HepG2 (cell line): Measurements from ENCODE around the gene COL13A1. TPM values are rescaled to one million over a fixed set of nuclear protein-coding genes. Genes with fewer than 3 reads are reported as not detected.
A peak's percentile ranks its signal among the peaks of the same experiment; 100 is the strongest.

Experiments
- ATAC-seq: fragments of 200-7000 bp; cut with Tn5 transposase; 3 replicates; pipeline ENCODE4 v1.9.1; 2020; ENCODE audit warnings: mild to moderate bottlenecking, moderate library complexity
- BruUV-seq: library from RNA; stranded (reverse); fragments of 400-500 nt; replicated peaks from 2 replicates; lab custom pipeline; 2021; lab: Mats Ljungman, UMichigan
- CTCF ChIA-PET: fragments of 300-600 bp; formaldehyde crosslinking; extraction: SDS; loops from one replicate; lab custom pipeline; 2021; ENCODE audit warnings: low total read pairs, inconsistent platforms, low intra/inter-chr PET ratio; lab: Yijun Ruan, JAX
- POLR2A ChIA-PET: fragments of 350-600 bp; sonication (Branson Sonifier 250); formaldehyde crosslinking; loops from one replicate; lab custom pipeline; 2020; ENCODE audit warnings: antibody characterized with exemption, inconsistent platforms; lab: Yijun Ruan, JAX
- DNase-seq: peaks from one replicate; pipeline ENCODE4 v3.0.0-alpha.2; 2015; ENCODE audit warnings: low spot score
- FAIRE-seq: peaks from 3 replicates; lab custom pipeline; 2011; peaks lifted over from hg19 to GRCh38; lab: Jason Lieb, UNC
- H2AFZ ChIP-seq: one replicate; pipeline ENCODE4 v1.6.1; 2011; ENCODE audit warnings: low read length, inconsistent platforms
- H3K27ac ChIP-seq: fragments of 300-600 bp; 3 replicates; pipeline ENCODE4 v1.8.0; 2011; ENCODE audit warnings: mixed run types, mild to moderate bottlenecking, mixed read lengths, low read length, inconsistent platforms; ENCODE audit not compliant: insufficient read depth; ENCODE audit errors: extremely low read length
- H3K27me3 ChIP-seq, 2 experiments: fragments of 200-600 bp in 1 of 2; 2 replicates in 1 of 2; 3 replicates in 1 of 2; pipeline versions ENCODE4 v1.6.0 to v1.8.0; 2011; ENCODE audit warnings: low read length in 2 of 2, mild to moderate bottlenecking in 2 of 2, moderate library complexity in 2 of 2, inconsistent platforms in 1 of 2; ENCODE audit not compliant: insufficient read depth in 2 of 2, control insufficient read depth in 1 of 2
- H3K36me3 ChIP-seq, 2 experiments: fragments of 200-600 bp in 1 of 2; replicated peaks in 1 of 2; 2 replicates in 1 of 2; 3 replicates in 1 of 2; pipeline versions ENCODE4 v1.5.1 to v1.8.0; 2011; ENCODE audit warnings: low read length in 2 of 2, inconsistent platforms in 1 of 2; ENCODE audit not compliant: insufficient read depth in 2 of 2, control insufficient read depth in 1 of 2
- H3K4me1 ChIP-seq: 2 replicates; pipeline ENCODE4 v1.5.1; 2012; ENCODE audit warnings: low read length, inconsistent platforms; ENCODE audit not compliant: insufficient read depth
- H3K4me2 ChIP-seq: 2 replicates; pipeline ENCODE4 v1.6.0; 2011; ENCODE audit warnings: low read depth, low read length, inconsistent platforms
- H3K4me3 ChIP-seq, 3 experiments: fragments of 200-600 bp in 1 of 3; sonication (generic), shearing (Covaris generic) in 1 of 3; replicated peaks in 1 of 3; 2 replicates each; pipeline ENCODE4 v1.5.1; 2011 to 2016; ENCODE audit warnings: low read length in 3 of 3, inconsistent platforms in 2 of 3, low read depth in 2 of 3, mild to moderate bottlenecking in 2 of 3, control low read depth in 1 of 3, mixed read lengths in 1 of 3; ENCODE audit not compliant: insufficient read depth in 1 of 3
- H3K79me2 ChIP-seq: one replicate; pipeline ENCODE4 v1.6.1; 2011; ENCODE audit warnings: low read length, inconsistent platforms; ENCODE audit not compliant: insufficient read depth
- H3K9ac ChIP-seq: 2 replicates; pipeline ENCODE4 v1.6.0; 2011; ENCODE audit warnings: mild to moderate bottlenecking, low read depth, low read length, inconsistent platforms; ENCODE audit not compliant: insufficient read depth
- H3K9me3 ChIP-seq: 2 replicates; pipeline ENCODE4 v1.5.1; 2012; ENCODE audit warnings: mild to moderate bottlenecking, low read length
- H4K20me1 ChIP-seq: 2 replicates; pipeline ENCODE4 v1.6.0; 2011; ENCODE audit warnings: inconsistent platforms, mild to moderate bottlenecking, low read length, moderate library complexity; ENCODE audit not compliant: insufficient read depth
- BORCS8-MEF2B ChIP-seq: sonication (generic); formaldehyde crosslinking; IDR thresholded peaks from 2 replicates; pipeline ENCODE4 v1.8.0; 2022; ENCODE audit warnings: mild to moderate bottlenecking, missing genetic modification reagents
- CENPX ChIP-seq: sonication (generic); formaldehyde crosslinking; IDR thresholded peaks from 2 replicates; pipeline ENCODE4 v1.9.0; 2021; ENCODE audit warnings: mild to moderate bottlenecking, missing genetic modification reagents, moderate library complexity
- GMEB2 ChIP-seq: IDR thresholded peaks from 2 replicates; pipeline ENCODE4 v1.6.1; 2016; ENCODE audit warnings: missing biosample characterization, missing genetic modification reagents, low read depth
- JUND ChIP-seq: sonication (generic); formaldehyde crosslinking; IDR thresholded peaks from 2 replicates; pipeline ENCODE4 v1.8.0; 2022; ENCODE audit warnings: mild to moderate bottlenecking, missing genetic modification reagents
- MATR3 ChIP-seq: sonication (generic); formaldehyde crosslinking; IDR thresholded peaks from 2 replicates; pipeline ENCODE4 v1.4.0; 2020; ENCODE audit warnings: missing genetic modification reagents
- MED13 ChIP-seq: sonication (generic); formaldehyde crosslinking; IDR thresholded peaks from 2 replicates; pipeline ENCODE4 v1.5.0; 2020; ENCODE audit warnings: missing genetic modification reagents
- NFE2L1 ChIP-seq: sonication (generic); formaldehyde crosslinking; IDR thresholded peaks from 2 replicates; pipeline ENCODE4 v1.4.0; 2020; ENCODE audit warnings: missing genetic modification reagents, mild to moderate bottlenecking, borderline replicate concordance
- SALL1 ChIP-seq: sonication (generic); formaldehyde crosslinking; IDR thresholded peaks from 2 replicates; pipeline ENCODE4 v1.8.0; 2022; ENCODE audit warnings: mild to moderate bottlenecking, missing genetic modification reagents
- TFE3 ChIP-seq: IDR thresholded peaks from 2 replicates; pipeline ENCODE4 v1.6.1; 2016
- YY1 ChIP-seq: IDR thresholded peaks from 2 replicates; pipeline ENCODE4 v1.6.1; 2011; ENCODE audit warnings: low read length, low read depth, moderate library complexity, mild to moderate bottlenecking; ENCODE audit not compliant: insufficient read depth, insufficient replicate concordance
- ZBTB7A ChIP-seq: sonication (generic); formaldehyde crosslinking; IDR thresholded peaks from 2 replicates; pipeline ENCODE4 v1.8.0; 2022; ENCODE audit warnings: mild to moderate bottlenecking, missing genetic modification reagents
- ZNF24 ChIP-seq: fragments of 450-650 bp; IDR thresholded peaks from 2 replicates; pipeline ENCODE4 v1.6.1; 2017; ENCODE audit warnings: antibody characterized with exemption, mild to moderate bottlenecking
- ZNF362 ChIP-seq: sonication (generic); formaldehyde crosslinking; IDR thresholded peaks from 2 replicates; pipeline ENCODE4 v1.4.0; 2020; ENCODE audit warnings: missing genetic modification reagents, mild to moderate bottlenecking, borderline replicate concordance
- ZNF737 ChIP-seq: sonication (generic); formaldehyde crosslinking; IDR thresholded peaks from 2 replicates; pipeline ENCODE4 v1.5.0; 2020; ENCODE audit warnings: missing genetic modification reagents, mild to moderate bottlenecking, borderline replicate concordance
- ZNF879 ChIP-seq: sonication (generic); formaldehyde crosslinking; IDR thresholded peaks from 2 replicates; pipeline ENCODE4 v1.8.1; 2023; ENCODE audit warnings: missing genetic modification reagents
- WGBS: methylation state at CpG from one replicate; pipeline ENCODE4 v1.1.6; 2017; ENCODE audit warnings: low lambda C conversion rate; 5-methylcytosine and 5-hydroxymethylcytosine counted together
- in situ Hi-C: cut with HindIII; loops from 2 replicates; pipeline ENCODE4 v1.10.0; 2017; ENCODE audit warnings: low pct_unique_long_range_greater_than_20kb; ENCODE audit not compliant: extremely low pct_ligation_motif_present
- intact Hi-C: fragments of 100-400 bp; cut with micrococcal nuclease; formaldehyde crosslinking; loops from one replicate; pipeline ENCODE4 v1.10.0; 2022; ENCODE audit not compliant: unreplicated experiment
- polyA plus RNA-seq, 8 experiments: library from polyadenylated mRNA; depleted of rRNA in 3 of 8; stranded (reverse) in 7 of 8; unstranded in 1 of 8; fragments of >200 nt; fragmentation: Illumina TruSeq in 4 of 8; extraction: Trizol in 4 of 8; gene quantifications; 2 replicates each; pipeline versions ENCODE4 v1.2.1 to v1.2.3, GENCODE V29; 2011 to 2016; ENCODE audit warnings: low read depth in 4 of 8, missing spikeins in 1 of 8, mixed read lengths in 1 of 8; ENCODE audit not compliant: insufficient read depth in 1 of 8
- total RNA-seq, 5 experiments: library from RNA; depleted of rRNA; stranded (reverse); fragments of >200 nt; fragmentation: Illumina TruSeq; extraction: Trizol; gene quantifications; 2 replicates each; pipeline ENCODE4 v1.2.3, GENCODE V29; 2016; ENCODE audit warnings: low read depth in 1 of 5

Gene COL13A1
- total and polyA plus RNA-seq, 2 of the 13 experiments (the other 11 are each of a cell fraction or from before 2014, with no cell fraction given) = 0.07 TPM; not detected in 1

GRCh38 chr10:69838853-69839252 is 37.1 kb downstream of the COL13A1 start:
- intact Hi-C loops = no loop called here
- ATAC-seq (no peak), FAIRE-seq (no peak), DNase-seq (no peak)
- Histone ChIP-seq H3K36me3 (no peaks in the 10 kb centered on the region), H3K27me3 (peaks cover 1 to 43% of the 10 kb centered on the region in 2 experiments; a peak in 4 of 5 replicates), H3K4me3 (no peak overlapping the region), H4K20me1 (no peaks in the 10 kb centered on the region), H3K4me2 (no peak overlapping the region), H3K79me2 (no peaks in the 10 kb centered on the region), H3K4me1 (no peaks in the 10 kb centered on the region), H3K27ac (no peak overlapping the region), H3K9me3 (no peaks in the 10 kb centered on the region), H3K9ac (no peak overlapping the region), H2AFZ (no peak overlapping the region)
- CTCF ChIA-PET = no interaction called here
- in situ Hi-C loops = no loop called here
- WGBS = 36% methylated on average over 7 of the region's 11 CpGs
- no TSS peak for BruUV-seq
- 0 out of 2 replicates have a peak, but pooled peaks have one; percentile 19 for TF ChIP-seq ZNF24
- TF ChIP-seq GMEB2 (CRISPR knock-in tag) = no peak
- POLR2A ChIA-PET = no interaction called here

- Histone ChIP-seq H3K27me3 (peaks cover 1 to 43% of the 10 kb centered on the region in 2 experiments; a peak in 4 of 5 replicates), H3K9me3 (no peaks in the 10 kb centered on the region), H2AFZ (no peak overlapping the region), H3K79me2 (no peaks in the 10 kb centered on the region), H3K4me2 (no peak overlapping the region), H3K4me1 (no peaks in the 10 kb centered on the region), H4K20me1 (no peaks in the 10 kb centered on the region), H3K36me3 (no peaks in the 10 kb centered on the region), H3K4me3 (no peak overlapping the region), H3K27ac (no peak overlapping the region), H3K9ac (no peak overlapping the region)
- in situ Hi-C loops = no loop called here
- WGBS = 8% methylated on average over 13 of the region's 17 CpGs
- BruUV-seq = no TSS peak
- FAIRE-seq = no peak
- ATAC-seq = no peak
- intact Hi-C loops = no loop called here
- CTCF ChIA-PET = no interaction called here
- POLR2A ChIA-PET = no interaction called here
- DNase-seq = no peak
- TF ChIP-seq BORCS8-MEF2B (CRISPR knock-in tag) = no peak
- TF ChIP-seq SALL1 (CRISPR knock-in tag) = no peak
- TF ChIP-seq ZNF879 (CRISPR knock-in tag) = no peak
- TF ChIP-seq ZBTB7A (CRISPR knock-in tag) = no peak
- no peak for TF ChIP-seq JUND (CRISPR knock-in tag)
- TF ChIP-seq MATR3 (CRISPR knock-in tag) = no peak
- no peak for TF ChIP-seq TFE3 (CRISPR knock-in tag)
- TF ChIP-seq MED13 (CRISPR knock-in tag) = no peak
- TF ChIP-seq ZNF737 = no peak
- TF ChIP-seq NFE2L1 (CRISPR knock-in tag) = no peak
- no peak for TF ChIP-seq YY1
- no peak for TF ChIP-seq CENPX (CRISPR knock-in tag)
- no peak for TF ChIP-seq ZNF362 (CRISPR knock-in tag)
Measured at GRCh38 chr10:69839696-69840345, 38.1 kb downstream of the COL13A1 start.
